ENCODE results near the gene HOXB13.

Gene HOXB13

GRCh38 chr17:48748718-48749566 lies 20.4 kb upstream of the HOXB13 start:
- no peak for DNase-seq (ENCODE audit: low read depth)

- no peak for DNase-seq (ENCODE audit: low read depth)
Observed at GRCh38 chr17:48747445-48748363, 19.2 kb upstream of the HOXB13 start.

- no peak for DNase-seq (ENCODE audit: low read depth)
Observed at GRCh38 chr17:48746916-48747444, 18.4 kb upstream of the HOXB13 start.

- DNase-seq (ENCODE audit: low read depth): no peak
Observed at GRCh38 chr17:48745381-48746275, 17.1 kb upstream of the HOXB13 start.

- no peak for DNase-seq (ENCODE audit: low read depth)
Observed at GRCh38 chr17:48740537-48740936, 12.0 kb upstream of the HOXB13 start.

GRCh38 chr17:48738803-48739526 lies 10.4 kb upstream of the HOXB13 start:
- no peak for DNase-seq (ENCODE audit: low read depth)

GRCh38 chr17:48738424-48738802 lies 9.9 kb upstream of the HOXB13 start:
- DNase-seq (ENCODE audit: low read depth): no peak

GRCh38 chr17:48737330-48738043 lies 8.9 kb upstream of the HOXB13 start:
- DNase-seq (ENCODE audit: low read depth): no peak

GRCh38 chr17:48735062-48735351 lies 6.5 kb upstream of the HOXB13 start:
- DNase-seq (ENCODE audit: low read depth): no peak

GRCh38 chr17:48734333-48735061 lies 5.9 kb upstream of the HOXB13 start:
- no peak for DNase-seq (ENCODE audit: low read depth)

GRCh38 chr17:48733632-48734328 lies 5.2 kb upstream of the HOXB13 start:
- DNase-seq (ENCODE audit: low read depth): no peak

- DNase-seq (ENCODE audit: low read depth): no peak
Observed at GRCh38 chr17:48732688-48733629, 4.4 kb upstream of the HOXB13 start.

- no peak for DNase-seq (ENCODE audit: low read depth)
Observed at GRCh38 chr17:48731355-48731754, 2.8 kb upstream of the HOXB13 start.

- no peak for DNase-seq (ENCODE audit: low read depth)
Observed at GRCh38 chr17:48730240-48730550, 1.6 kb upstream of the HOXB13 start.

GRCh38 chr17:48729335-48730239 lies 1.0 kb upstream of the HOXB13 start:
- DNase-seq (ENCODE audit: low read depth): no peak

- DNase-seq (ENCODE audit: low read depth): no peak
Observed at GRCh38 chr17:48727415-48728175, 955 bp downstream of the HOXB13 start.

GRCh38 chr17:48726916-48727286 lies 1.6 kb downstream of the HOXB13 start:
- no peak for DNase-seq (ENCODE audit: low read depth)
